Measurements from ENCODE around the gene SPATA2.
"Not testable (repeated sequence)": the region's sequence is repeated elsewhere in the genome, so short reads cannot be mapped to it uniquely, and the experiment has no call there.

The SPATA2 gene

GRCh38 chr20:49904440-49905214 is 10.7 kb downstream of the SPATA2 start:
- no peak for DNase-seq (ENCODE audit: low read depth)

- DNase-seq (ENCODE audit: low read depth), result no peak
Observed at GRCh38 chr20:49901588-49901987, 13.7 kb downstream of the SPATA2 start.

DNA sequence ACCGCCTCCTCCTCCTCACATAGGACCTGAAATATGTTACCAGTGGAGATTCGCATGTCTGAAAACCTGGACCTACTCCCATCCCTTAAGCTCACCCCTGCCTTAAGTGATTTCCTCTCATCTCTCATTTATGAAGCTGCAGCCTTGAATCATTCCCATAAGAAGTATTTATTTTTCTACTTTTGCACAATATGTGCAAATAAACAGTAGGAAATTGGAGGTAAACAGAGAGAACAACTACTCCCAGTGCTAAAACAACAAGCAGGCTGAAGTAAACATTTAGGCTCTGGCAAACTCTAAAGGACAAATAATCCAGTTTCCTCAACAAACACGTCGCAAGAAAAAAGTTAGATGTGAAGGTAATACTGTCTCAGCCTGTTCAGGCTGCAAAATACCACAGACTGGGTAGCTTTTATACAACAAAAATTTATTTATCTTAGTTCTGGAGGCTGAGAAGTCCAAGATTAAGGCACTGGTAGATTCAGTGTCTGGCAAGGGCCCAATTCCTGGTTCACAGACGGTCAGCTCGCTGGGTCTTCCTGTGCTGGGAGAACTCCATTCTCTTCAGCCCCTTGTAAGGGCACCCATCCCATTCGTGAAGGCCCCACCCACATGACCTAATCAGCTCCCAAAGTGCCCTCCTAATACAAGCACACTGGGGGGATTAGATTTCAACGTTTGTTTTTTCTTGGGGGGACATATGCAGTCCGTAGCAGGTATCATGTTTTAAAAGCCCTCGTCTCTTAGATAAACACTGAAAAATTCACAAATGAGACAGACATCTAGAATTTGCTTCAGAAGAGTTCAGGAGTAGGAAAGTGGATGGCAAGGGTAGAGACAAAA is 15.6 kb downstream of the SPATA2 start:
- DNase-seq (ENCODE audit: low read depth), result no peak

DNA sequence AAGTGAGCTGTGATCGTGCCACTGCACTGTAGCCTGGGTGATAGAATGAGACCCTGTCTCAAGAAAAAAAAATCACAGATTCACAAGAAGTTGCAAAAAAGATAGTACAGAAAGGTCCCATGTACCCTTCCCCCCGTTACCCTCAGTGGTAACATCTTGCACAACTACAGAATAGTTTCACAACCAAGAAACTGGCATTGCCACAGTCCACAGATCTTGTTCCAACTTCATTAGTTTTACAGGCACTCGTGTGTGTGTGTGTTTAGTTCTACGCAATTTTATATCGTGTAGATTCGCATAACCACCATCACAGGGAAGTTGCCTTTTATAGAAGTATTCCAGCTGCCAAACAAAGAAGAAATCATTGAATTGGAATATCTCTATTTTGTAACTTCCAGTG is 19.1 kb downstream of the SPATA2 start:
- no peak for DNase-seq (ENCODE audit: low read depth)

- not testable (repeated sequence) for DNase-seq (ENCODE audit: low read depth)
Observed at GRCh38 chr20:49895474-49896093, 19.7 kb downstream of the SPATA2 start.

- no peak for DNase-seq (ENCODE audit: low read depth)
Observed at GRCh38 chr20:49894073-49894470, 21.3 kb downstream of the SPATA2 start.

DNA sequence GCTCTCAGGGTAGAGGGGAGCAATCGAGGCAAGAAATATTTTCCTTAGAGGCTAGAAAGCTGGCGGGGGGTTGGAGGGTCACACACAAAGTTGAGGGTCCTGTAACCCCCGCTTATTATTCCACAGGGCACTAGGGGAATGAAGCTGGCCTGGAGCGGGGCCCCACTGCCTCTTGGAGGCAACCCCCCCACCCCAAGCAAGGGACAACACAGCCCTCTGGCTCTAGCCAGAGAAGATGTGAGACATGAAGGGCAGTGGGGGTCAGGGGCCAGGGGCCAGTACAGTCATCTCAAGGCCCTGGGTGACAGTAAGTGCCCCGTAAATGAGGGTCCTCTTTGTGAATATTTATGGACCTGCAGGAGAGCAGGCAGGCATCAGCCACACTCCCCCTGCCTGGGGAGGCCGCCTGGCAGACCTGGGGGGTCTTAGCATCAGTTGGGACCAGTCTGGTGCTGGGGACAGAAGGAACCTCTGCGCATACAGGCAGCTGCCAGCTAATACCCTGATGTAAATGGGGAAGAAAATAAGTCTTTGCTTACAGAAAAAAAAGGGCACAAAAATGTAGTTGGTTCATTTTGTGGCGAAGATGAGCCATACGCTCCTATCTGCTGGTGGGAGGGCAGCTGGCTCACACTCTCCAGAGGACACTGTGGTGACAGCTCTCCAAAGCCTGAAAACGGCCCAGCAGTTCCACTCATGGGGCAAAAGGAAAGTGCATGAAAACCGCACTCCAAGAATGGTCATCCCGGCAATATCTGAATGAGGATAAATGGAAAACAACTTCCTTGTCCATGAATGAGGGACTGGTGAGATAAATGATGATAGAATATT is 21.9 kb downstream of the SPATA2 start:
- DNase-seq (ENCODE audit: low read depth), result no peak

- no peak for DNase-seq (ENCODE audit: low read depth)
Observed at GRCh38 chr20:49892817-49893216, 22.5 kb downstream of the SPATA2 start.

GRCh38 chr20:49892260-49892659 is 23.1 kb downstream of the SPATA2 start:
- DNase-seq (ENCODE audit: low read depth), result no peak

DNA sequence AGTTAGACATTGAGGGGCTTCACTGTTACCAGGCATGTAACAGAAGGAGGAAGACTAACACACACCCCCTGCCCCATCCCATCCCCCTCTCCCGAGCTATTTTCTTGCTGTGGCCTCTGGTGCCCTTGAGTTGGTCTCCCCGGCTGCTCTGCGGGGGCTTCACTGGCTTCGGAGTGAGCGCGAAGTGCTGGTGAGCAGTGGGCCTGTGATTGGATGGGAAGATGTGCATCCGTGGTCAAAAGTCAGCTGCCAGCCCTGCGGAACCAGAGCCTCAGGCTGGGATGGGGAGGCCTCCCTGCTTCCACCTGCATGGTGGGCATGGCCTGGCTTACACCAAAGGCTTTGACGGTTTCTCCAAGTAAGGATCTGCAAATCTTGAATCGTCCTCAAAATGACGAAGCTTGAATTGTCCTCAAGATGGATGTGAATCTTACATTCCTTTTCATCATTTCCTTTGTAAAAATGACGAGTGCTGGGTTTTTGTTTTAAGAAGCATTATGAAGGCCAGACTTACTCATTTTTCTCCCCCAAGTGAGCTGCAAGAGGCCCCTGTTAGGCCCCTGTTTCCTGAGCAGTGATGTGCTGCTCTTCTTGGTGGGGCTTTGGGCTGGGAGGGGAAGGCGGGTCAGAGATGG is 23.7 kb downstream of the SPATA2 start:
- DNase-seq (ENCODE audit: low read depth), result no peak

DNA sequence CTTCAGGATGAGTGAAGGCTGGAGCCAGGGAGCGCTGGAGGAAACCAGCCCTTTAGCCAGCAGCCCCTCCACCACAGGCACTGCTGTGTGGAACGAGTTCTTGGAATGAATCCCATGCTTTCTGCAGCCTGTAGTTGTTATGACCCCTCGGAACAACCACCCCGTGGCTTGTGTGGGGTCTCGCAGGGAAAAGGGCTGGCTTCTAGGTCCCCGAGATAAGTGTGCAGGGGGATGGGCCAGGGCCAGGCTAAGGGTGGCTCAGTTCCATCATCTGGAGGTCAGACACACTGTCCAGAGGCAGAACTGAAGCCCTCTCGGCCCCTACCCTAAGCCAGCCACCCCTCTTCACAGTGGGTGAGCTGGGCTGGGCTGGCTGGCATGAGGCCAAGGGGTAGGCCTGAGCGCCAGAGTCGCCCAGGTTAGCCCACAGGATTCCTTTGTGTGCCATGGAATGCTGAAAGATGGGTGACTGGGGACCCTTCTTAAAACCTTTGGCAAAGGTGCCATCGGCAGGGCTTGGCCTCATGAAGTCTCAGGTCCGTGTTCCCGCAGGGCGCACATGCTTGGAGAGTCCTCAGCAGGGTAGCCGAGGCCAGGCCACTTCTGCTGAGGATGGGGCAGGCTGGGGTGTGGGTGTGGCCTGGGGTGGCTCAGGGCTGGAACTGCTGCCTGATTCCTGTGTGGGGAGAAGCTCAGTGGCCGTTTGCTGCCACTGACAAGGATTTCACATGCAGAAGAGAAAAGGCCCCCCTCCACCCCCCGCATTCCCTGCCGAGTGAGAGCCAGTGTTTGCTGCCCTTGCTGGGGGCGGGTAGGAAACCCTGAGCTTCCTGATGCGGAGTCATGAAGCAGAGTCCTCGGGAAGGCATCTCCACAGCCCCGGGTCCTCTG is 24.6 kb downstream of the SPATA2 start:
- no peak for DNase-seq (ENCODE audit: low read depth)

- no peak for DNase-seq (ENCODE audit: low read depth)
Observed at GRCh38 chr20:49889935-49890333, 25.4 kb downstream of the SPATA2 start.

- DNase-seq (ENCODE audit: low read depth), result no peak
Observed at GRCh38 chr20:49889001-49889934, 26.1 kb downstream of the SPATA2 start.

GRCh38 chr20:49888212-49889000 is 26.9 kb downstream of the SPATA2 start:
- peak; percentile 12 for DNase-seq (ENCODE audit: low read depth)

DNA sequence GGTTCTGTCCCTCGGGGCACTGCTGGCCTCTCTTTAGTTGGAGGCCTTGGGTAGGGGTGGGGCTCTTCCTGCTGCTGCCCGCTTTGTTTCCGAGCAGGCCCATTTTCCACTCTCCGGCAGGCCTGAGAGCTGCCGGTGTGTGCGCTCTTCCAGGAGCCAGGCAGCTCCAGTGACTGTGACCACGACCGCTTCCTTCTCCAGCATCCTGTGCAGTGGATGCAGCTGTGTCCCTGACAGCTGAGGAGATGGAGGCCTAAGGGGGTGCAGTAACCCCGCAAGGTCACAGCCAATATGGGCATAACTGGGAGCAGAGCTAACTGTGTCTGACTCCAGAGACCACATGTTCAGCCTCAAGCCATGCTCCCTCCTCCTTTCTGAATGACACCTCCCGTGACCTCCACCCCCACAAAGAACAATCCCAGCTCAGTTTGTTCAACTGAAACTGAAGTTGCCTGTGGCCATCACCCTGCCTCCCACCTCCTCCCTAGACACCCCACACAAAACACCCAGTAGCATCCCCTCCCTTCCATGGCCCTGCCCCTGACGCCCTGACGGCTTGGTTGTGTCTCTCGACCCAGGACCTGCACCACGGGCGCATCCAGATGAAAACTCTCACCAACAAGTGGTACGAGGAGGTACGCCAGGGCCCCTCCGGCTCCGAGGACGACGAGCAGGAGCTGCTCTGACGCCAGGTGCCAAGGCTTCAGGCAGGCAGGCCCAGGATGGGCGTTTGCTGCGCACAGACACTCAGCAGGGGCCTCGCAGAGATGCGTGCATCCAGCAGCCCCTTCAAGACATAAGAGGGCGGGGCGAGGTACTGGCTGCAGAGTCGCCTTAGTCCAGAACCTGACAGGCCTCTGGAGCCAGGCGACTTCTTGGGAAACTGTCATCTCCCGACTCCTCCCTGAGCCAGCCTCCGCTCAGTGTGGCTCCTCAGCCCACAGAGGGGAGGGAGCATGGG is 27.8 kb downstream of the SPATA2 start:
- DNase-seq (ENCODE audit: low read depth), result no peak

DNA sequence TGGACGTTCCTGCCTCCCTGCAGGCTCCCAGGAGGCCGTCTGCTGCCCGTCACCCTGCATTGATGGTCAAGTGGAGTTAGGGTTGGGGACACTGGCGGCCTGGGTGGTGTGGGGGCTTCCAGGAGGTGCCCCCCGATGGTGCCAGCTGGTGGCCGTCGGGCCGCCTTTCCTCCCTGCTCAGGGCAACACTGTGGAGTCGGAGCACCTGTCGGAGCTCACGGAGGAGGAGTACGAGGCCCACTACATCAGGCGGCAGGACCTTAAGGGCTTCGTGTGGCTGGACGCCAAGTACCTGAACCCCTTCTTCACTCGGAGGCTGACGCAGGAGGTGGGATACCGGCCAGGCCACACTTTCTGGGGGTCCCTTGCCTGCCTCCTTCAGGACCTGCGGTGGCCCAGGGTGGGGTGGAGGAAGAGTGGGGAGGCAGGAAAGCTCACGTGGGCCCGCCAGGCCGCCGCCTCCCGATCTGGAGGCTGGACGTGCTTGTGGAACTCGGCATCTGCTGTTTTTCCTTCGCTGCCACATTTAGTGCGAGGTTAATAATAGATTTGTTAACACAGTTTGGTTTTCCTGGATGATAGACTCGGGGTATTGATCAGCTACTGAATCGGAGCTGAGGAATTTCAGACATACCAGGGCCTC is 28.6 kb downstream of the SPATA2 start:
- DNase-seq (ENCODE audit: low read depth), result no peak
